ENCODE data around the gene FAM43A.

Gene FAM43A

GRCh38 chr3:194680888-194681615, 4.6 kb upstream of the FAM43A start:
- DNase-seq, result no peak

GRCh38 chr3:194682189-194682693, 3.4 kb upstream of the FAM43A start:
- DNase-seq, result no peak

GRCh38 chr3:194682694-194683310, 2.9 kb upstream of the FAM43A start:
- peak; percentile 67 for DNase-seq

GRCh38 chr3:194683380-194683779, 2.3 kb upstream of the FAM43A start:
- DNase-seq, result no peak

GRCh38 chr3:194685065-194685717, 492 bp upstream of the FAM43A start:
- no peak for DNase-seq

GRCh38 chr3:194686414-194686815, 732 bp downstream of the FAM43A start:
- no peak for DNase-seq

- DNase-seq, result no peak
Observed at GRCh38 chr3:194686816-194687637, 1.3 kb downstream of the FAM43A start.

GRCh38 chr3:194687638-194688199, 2.0 kb downstream of the FAM43A start:
- DNase-seq, result peak; percentile 49

- no peak for DNase-seq
Observed at GRCh38 chr3:194688200-194688740, 2.6 kb downstream of the FAM43A start.

GRCh38 chr3:194688946-194689345, 3.3 kb downstream of the FAM43A start:
- DNase-seq, result no peak

GRCh38 chr3:194689493-194689944, 3.8 kb downstream of the FAM43A start:
- no peak for DNase-seq

- DNase-seq, result no peak
Observed at GRCh38 chr3:194690501-194691372, 5.1 kb downstream of the FAM43A start.

GRCh38 chr3:194691481-194692283, 6.0 kb downstream of the FAM43A start:
- DNase-seq, result no peak

GRCh38 chr3:194696702-194697101, 11.0 kb downstream of the FAM43A start:
- DNase-seq, result no peak

- DNase-seq, result no peak
Observed at GRCh38 chr3:194702545-194702944, 16.9 kb downstream of the FAM43A start.

- no peak for DNase-seq
Observed at GRCh38 chr3:194705227-194705626, 19.5 kb downstream of the FAM43A start.

GRCh38 chr3:194705761-194706160, 20.1 kb downstream of the FAM43A start:
- DNase-seq, result no peak

GRCh38 chr3:194707147-194707540, 21.5 kb downstream of the FAM43A start:
- DNase-seq, result no peak

GRCh38 chr3:194711286-194711685, 25.6 kb downstream of the FAM43A start:
- DNase-seq, result no peak

GRCh38 chr3:194711913-194712312, 26.2 kb downstream of the FAM43A start:
- peak; percentile 41 for DNase-seq
